GM12872 (cell line): ENCODE results near the gene JKAMP.

Experiments used
- CTCF ChIP-seq: IDR thresholded peaks from 3 replicates; pipeline ENCODE4 v1.5.1; 2011; ENCODE audit warnings: low read depth, mild to moderate bottlenecking, low read length, moderate library complexity; ENCODE audit not compliant: insufficient read depth

Gene JKAMP

GRCh38 chr14:59541731-59542130, 57.4 kb downstream of the JKAMP start:
- TF ChIP-seq CTCF = no peak

GRCh38 chr14:59543873-59544272, 59.6 kb downstream of the JKAMP start:
- TF ChIP-seq CTCF = no peak

DNA sequence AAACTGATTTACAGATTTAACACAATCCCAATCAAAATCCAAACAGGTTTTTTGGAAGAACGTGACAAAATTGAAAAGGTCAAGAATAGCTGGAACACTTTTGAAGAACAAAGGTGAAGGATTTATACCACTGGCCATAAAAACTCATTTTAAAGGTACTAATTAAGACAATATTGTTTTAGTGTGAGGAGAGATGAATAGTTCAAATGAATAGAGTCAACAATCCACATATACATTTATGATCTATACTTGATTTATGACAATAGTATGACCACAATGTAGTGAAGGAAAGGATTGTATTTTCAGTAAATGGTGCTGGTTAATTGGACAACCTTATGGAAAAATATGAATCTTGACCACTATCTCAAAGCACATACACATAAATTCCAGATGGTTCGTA, 63.0 kb downstream of the JKAMP start:
- no peak for TF ChIP-seq CTCF
